Thyroid gland (tissue), 4 donors: ENCODE measurements around the gene PPM1H. TPM values are rescaled to one million over a fixed set of nuclear protein-coding genes. Genes with fewer than 3 reads are reported as not detected.
"Not testable (repeated sequence)": the region's sequence is repeated elsewhere in the genome, so short reads cannot be mapped to it uniquely, and the experiment has no call there.

Experiments
- DNase-seq, 2 donors: peaks; one replicate each; pipeline ENCODE4 v3.0.0-alpha.2; 2019
- H3K27ac ChIP-seq, 3 donors: fragments of 200-600 bp; sonication (generic); 1 replicate in 2 of 3; 2 replicates in 1 of 3; pipeline ENCODE4 v1.5.1; 2016 to 2019; ENCODE audit warnings: mild to moderate bottlenecking in 1 of 3, moderate library complexity in 1 of 3
- H3K27me3 ChIP-seq: fragments of 200-600 bp; sonication (generic); one replicate; pipeline ENCODE4 v1.5.1; 2019
- H3K36me3 ChIP-seq, 2 donors: fragments of 200-600 bp; sonication (generic); one replicate each; pipeline ENCODE4 v1.5.1; 2016 to 2019
- H3K4me1 ChIP-seq, 2 donors: fragments of 200-600 bp; sonication (generic); one replicate each; pipeline ENCODE4 v1.5.1; 2017 to 2019
- H3K4me3 ChIP-seq, 3 donors: fragments of 200-600 bp; sonication (generic); replicated peaks in 1 of 3; 1 replicate in 2 of 3; 2 replicates in 1 of 3; pipeline ENCODE4 v1.5.1; 2016; ENCODE audit warnings: mild to moderate bottlenecking in 1 of 3
- H3K9me3 ChIP-seq: fragments of 200-600 bp; sonication (generic); one replicate; pipeline ENCODE4 v1.5.1; 2017
- CTCF ChIP-seq, 6 experiments: fragments of 200-600 bp in 3 of 6; fragments of 450-650 bp in 3 of 6; sonication (generic) in 3 of 6; IDR thresholded peaks; one replicate each; pipeline ENCODE4 v1.5.1; 2016 to 2019; ENCODE audit warnings: antibody characterized with exemption in 6 of 6, mild to moderate bottlenecking in 2 of 6, inconsistent platforms in 1 of 6, moderate library complexity in 1 of 6
- POLR2A ChIP-seq, 2 donors: fragments of 450-650 bp; IDR thresholded peaks; one replicate each; pipeline ENCODE4 v1.6.1; 2017; ENCODE audit warnings: antibody characterized with exemption in 2 of 2, mild to moderate bottlenecking in 2 of 2, moderate library complexity in 1 of 2
- WGBS, 2 donors: methylation state at CpG; one replicate each; pipeline ENCODE4 v1.1.5; 2017; 5-methylcytosine and 5-hydroxymethylcytosine counted together
- intact Hi-C: fragments of 100-400 bp; cut with DNase I; formaldehyde crosslinking; loops from one replicate; pipeline ENCODE4 v1.15.1; 2023
- total RNA-seq, 4 donors: library from RNA; depleted of rRNA; stranded (reverse); fragments of >200 nt; gene quantifications; one replicate each; pipeline ENCODE4 v1.2.3, GENCODE V29; 2016

The PPM1H gene
- total RNA-seq, 4 donors from 2014 or later, result 3.9 to 12.7 (median 9.0) TPM

- H3K4me1 ChIP-seq, result no peaks in the 10 kb centered on the region
- no peak for DNase-seq
- no peak overlapping the region for H3K27ac ChIP-seq
- TF ChIP-seq CTCF (IDR thresholded peaks at IDR 0.05), result no peak
- TF ChIP-seq POLR2A (IDR thresholded peaks at IDR 0.05), result no peak
- H3K9me3 ChIP-seq, result no peaks in the 10 kb centered on the region
- WGBS, 2 donors, result 100% methylated on average over 1 of the region's 1 CpG
- no peak overlapping the region for H3K4me3 ChIP-seq
- intact Hi-C loops, result no loop called here
- no peaks in the 10 kb centered on the region for H3K36me3 ChIP-seq
- no peaks in the 10 kb centered on the region for H3K27me3 ChIP-seq
These were observed 41.7 kb downstream of the PPM1H start for GRCh38 chr12:62893276-62893675.

GRCh38 chr12:62891805-62892549 lies 43.0 kb downstream of the PPM1H start:
- 88 to 91% methylated on average over 5 of the region's 5 CpGs for WGBS, 2 donors
- Histone ChIP-seq H3K9me3 (no peaks in the 10 kb centered on the region), H3K4me1 (no peaks in the 10 kb centered on the region), H3K4me3 (no peak overlapping the region), H3K36me3 (no peaks in the 10 kb centered on the region), H3K27ac (no peak overlapping the region), H3K27me3 (no peaks in the 10 kb centered on the region)
- TF ChIP-seq CTCF (IDR thresholded peaks at IDR 0.05), result no peak
- no peak for TF ChIP-seq POLR2A (IDR thresholded peaks at IDR 0.05)
- intact Hi-C loops, result no loop called here
- no peak for DNase-seq

- intact Hi-C loops, result no loop called here
- WGBS, 2 donors, result 91 to 92% methylated on average over 6 of the region's 6 CpGs
- no peaks in the 10 kb centered on the region for H3K9me3 ChIP-seq
- no peak overlapping the region for H3K4me3 ChIP-seq
- H3K36me3 ChIP-seq, result no peaks in the 10 kb centered on the region
- DNase-seq, result no peak
- no peak overlapping the region for H3K27ac ChIP-seq
- no peak for TF ChIP-seq POLR2A (IDR thresholded peaks at IDR 0.05)
- no peak for TF ChIP-seq CTCF (IDR thresholded peaks at IDR 0.05)
- no peaks in the 10 kb centered on the region for H3K4me1 ChIP-seq
- no peaks in the 10 kb centered on the region for H3K27me3 ChIP-seq
These were observed 46.4 kb downstream of the PPM1H start for GRCh38 chr12:62888454-62889110.

GRCh38 chr12:62886796-62887195 lies 48.2 kb downstream of the PPM1H start:
- intact Hi-C loops, result no loop called here
- Histone ChIP-seq H3K9me3 (no peaks in the 10 kb centered on the region), H3K27me3 (no peaks in the 10 kb centered on the region), H3K27ac (no peak overlapping the region), H3K4me1 (no peaks in the 10 kb centered on the region), H3K4me3 (no peak overlapping the region), H3K36me3 (no peaks in the 10 kb centered on the region)
- DNase-seq, result no peak
- TF ChIP-seq POLR2A (IDR thresholded peaks at IDR 0.05) (no peak), CTCF (IDR thresholded peaks at IDR 0.05) (no peak)
- 83 to 90% methylated on average over 6 of the region's 6 CpGs for WGBS, 2 donors

GRCh38 chr12:62885242-62885641 lies 49.7 kb downstream of the PPM1H start:
- no peak for TF ChIP-seq CTCF (IDR thresholded peaks at IDR 0.05)
- TF ChIP-seq POLR2A (IDR thresholded peaks at IDR 0.05), result no peak
- no peaks in the 10 kb centered on the region for H3K27me3 ChIP-seq
- no peak for DNase-seq
- no peaks in the 10 kb centered on the region for H3K4me1 ChIP-seq
- H3K27ac ChIP-seq, result no peak overlapping the region
- intact Hi-C loops, result no loop called here
- H3K9me3 ChIP-seq, result no peaks in the 10 kb centered on the region
- H3K36me3 ChIP-seq, result no peaks in the 10 kb centered on the region
- no peak overlapping the region for H3K4me3 ChIP-seq

- H3K27ac ChIP-seq, H3K4me3 ChIP-seq, intact Hi-C loops, H3K4me1 ChIP-seq, H3K27me3 ChIP-seq, DNase-seq, H3K36me3 ChIP-seq, H3K9me3 ChIP-seq: not testable (repeated sequence)
- WGBS, 2 donors, result 82 to 94% methylated on average over 5 of the region's 5 CpGs
These were observed 50.1 kb downstream of the PPM1H start for GRCh38 chr12:62884832-62885231.
